ENCODE results near the gene NAALADL1. TPM values are rescaled to one million over a fixed set of nuclear protein-coding genes. Genes with fewer than 3 reads are reported as not detected.

Gene NAALADL1, protein sequence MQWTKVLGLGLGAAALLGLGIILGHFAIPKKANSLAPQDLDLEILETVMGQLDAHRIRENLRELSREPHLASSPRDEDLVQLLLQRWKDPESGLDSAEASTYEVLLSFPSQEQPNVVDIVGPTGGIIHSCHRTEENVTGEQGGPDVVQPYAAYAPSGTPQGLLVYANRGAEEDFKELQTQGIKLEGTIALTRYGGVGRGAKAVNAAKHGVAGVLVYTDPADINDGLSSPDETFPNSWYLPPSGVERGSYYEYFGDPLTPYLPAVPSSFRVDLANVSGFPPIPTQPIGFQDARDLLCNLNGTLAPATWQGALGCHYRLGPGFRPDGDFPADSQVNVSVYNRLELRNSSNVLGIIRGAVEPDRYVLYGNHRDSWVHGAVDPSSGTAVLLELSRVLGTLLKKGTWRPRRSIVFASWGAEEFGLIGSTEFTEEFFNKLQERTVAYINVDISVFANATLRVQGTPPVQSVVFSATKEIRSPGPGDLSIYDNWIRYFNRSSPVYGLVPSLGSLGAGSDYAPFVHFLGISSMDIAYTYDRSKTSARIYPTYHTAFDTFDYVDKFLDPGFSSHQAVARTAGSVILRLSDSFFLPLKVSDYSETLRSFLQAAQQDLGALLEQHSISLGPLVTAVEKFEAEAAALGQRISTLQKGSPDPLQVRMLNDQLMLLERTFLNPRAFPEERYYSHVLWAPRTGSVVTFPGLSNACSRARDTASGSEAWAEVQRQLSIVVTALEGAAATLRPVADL
- total RNA-seq (10 to 100 TPM; 14.1 to 29.4 TPM), polyA plus RNA-seq (10 to 100 TPM; 25.8 to 45.9 TPM)
- long read RNA-seq, donor 1, transcript NAALADL1-206 (5 exons, 800 nt) = major isoform, 13 of 44 reads
- long read RNA-seq, donor 1, partial matches to known transcripts = 10 of 44 reads
- long read RNA-seq, donor 1, other reads (novel, unspliced or antisense) = 16 of 44 reads
- long read RNA-seq, donor 2, partial matches to known transcripts = 3 of 8 reads
- long read RNA-seq, donor 2, other reads (novel, unspliced or antisense) = 1 of 8 reads

DNA sequence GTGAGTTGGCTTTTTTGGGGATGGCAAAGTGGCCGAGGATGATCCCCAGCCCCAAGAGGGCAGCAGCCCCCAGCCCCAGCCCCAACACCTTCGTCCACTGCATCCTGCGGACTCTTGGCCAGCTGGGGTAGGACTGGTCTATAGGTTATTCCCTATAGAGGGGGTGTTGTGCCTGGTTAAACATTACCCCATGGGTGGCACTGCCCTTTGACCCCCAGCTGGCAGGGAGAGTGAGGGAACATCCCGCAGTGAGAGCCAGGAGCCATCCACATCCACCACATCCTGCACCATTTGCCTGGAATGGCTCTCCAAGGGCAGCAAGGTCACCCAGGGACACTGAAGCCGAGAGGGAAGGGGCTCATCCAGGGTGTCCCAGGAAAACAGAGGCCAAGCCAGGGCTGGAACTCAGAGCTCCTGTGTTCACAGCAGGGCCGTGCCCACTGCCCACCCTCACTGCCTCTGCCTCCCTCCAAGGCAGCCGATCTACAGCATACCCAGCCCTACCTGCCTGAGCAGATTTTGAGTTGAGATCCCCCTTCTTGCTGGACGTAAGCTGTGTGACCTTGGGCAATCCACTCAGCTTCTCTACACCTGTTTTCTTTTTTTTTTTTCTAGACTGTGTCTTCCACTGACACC is at the start of gene NAALADL1:
NAALADL1 (minus strand) TSS at position 135 of the 636 bp plus-strand sequence; CDS start at position 103, 32 bp downstream.
- no peaks in the 10 kb centered on the region for H3K9me3 ChIP-seq (ENCODE audit: control insufficient read depth, low read length)
- no peaks in the 10 kb centered on the region for H3K27me3 ChIP-seq (ENCODE audit: control insufficient read depth in 1 of 2, insufficient read depth in 2 of 2, low read length in 1 of 2)
- ATAC-seq (ENCODE audit: low FRiP score) = no peak
- H3K27ac ChIP-seq (ENCODE audit: low read depth in 1 of 2, low read length in 2 of 2) = no peak within 1 kb of the TSS
- 80 to 81% methylated on average over 8 of the region's 8 CpGs for WGBS, 2 donors
- H3K36me3 ChIP-seq (ENCODE audit: control insufficient read depth in 1 of 2, insufficient read depth in 2 of 2, low read length in 1 of 2) = no peaks in the 10 kb centered on the region
- no peak within 1 kb of the TSS for H3K4me3 ChIP-seq (ENCODE audit: low read length in 2 of 2)
- intact Hi-C loops (cut with DNase I) = no loop called here
- no peak for DNase-seq
- no peaks in the 10 kb centered on the region for H3K4me1 ChIP-seq (ENCODE audit: control insufficient read depth in 1 of 2, insufficient read depth in 2 of 2, low read length in 2 of 2)

DNA sequence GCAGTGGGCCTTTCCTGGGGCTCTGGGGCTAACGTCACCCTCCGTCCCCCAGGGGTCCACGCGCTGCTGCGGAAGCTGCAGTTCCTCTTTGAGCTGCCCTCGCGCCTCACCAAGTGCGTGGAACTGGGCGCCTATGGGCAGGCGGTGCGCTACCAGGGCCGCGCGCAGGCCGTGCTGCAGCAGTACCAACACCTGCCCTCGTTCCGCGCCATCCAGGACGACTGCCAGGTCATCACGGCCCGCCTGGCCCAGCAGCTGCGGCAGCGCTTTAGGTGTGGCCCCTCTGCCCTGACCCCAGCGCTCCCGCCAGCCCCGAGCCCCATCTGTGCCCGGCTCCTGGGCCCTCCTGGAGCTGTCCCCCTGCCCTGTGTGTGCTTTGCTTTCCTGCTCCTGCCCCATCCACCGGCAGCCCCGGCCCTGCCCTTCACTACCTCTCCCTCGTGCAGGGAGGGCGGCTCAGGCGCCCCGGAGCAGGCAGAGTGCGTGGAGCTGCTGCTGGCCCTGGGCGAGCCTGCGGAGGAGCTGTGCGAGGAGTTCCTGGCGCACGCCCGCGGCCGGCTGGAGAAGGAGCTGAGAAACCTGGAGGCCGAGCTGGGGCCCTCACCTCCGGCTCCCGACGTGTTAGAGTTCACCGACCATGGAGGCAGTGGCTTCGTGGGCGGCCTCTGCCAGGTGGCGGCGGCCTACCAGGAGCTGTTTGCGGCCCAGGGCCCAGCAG is 49.6 kb upstream of the NAALADL1 start:
- Histone ChIP-seq H3K27me3 (ENCODE audit: control insufficient read depth in 1 of 2, insufficient read depth in 2 of 2, low read length in 1 of 2) (no peaks in the 10 kb centered on the region), H3K4me3 (ENCODE audit: low read length in 2 of 2) (no peak overlapping the region), H3K4me1 (ENCODE audit: control insufficient read depth in 1 of 2, insufficient read depth in 2 of 2, low read length in 2 of 2) (no peaks in the 10 kb centered on the region), H3K27ac (ENCODE audit: low read depth in 1 of 2, low read length in 2 of 2) (no peak overlapping the region), H3K36me3 (ENCODE audit: control insufficient read depth in 1 of 2, insufficient read depth in 2 of 2, low read length in 1 of 2) (peaks cover 0 to 4% of the 10 kb centered on the region in 2 donors), H3K9me3 (ENCODE audit: control insufficient read depth, low read length) (no peaks in the 10 kb centered on the region)
- WGBS, 2 donors = 92 to 94% methylated on average over 50 to 52 of the region's 52 CpGs
- intact Hi-C loops (cut with DNase I) = no loop called here
- ATAC-seq (ENCODE audit: low FRiP score) = no peak
- no peak for DNase-seq

DNA sequence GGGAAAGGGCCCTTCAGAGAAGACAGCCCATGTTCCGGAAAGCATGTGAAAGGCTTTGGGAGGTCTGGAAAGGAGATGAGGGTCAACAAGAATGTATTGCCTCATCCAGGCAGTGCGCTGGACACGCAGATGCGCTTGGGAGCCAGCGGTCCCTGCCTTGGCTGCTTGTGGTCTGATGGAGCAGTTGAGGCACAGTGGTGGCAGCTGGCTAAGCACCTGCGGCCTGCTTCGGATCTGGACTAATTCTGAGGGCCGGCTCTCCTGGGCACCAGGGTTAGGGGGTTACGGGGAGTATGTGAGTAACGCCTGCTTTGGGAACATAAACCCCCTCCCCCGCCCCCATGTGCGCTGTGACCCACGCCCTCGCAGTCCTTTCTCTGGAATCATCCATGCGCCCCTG is 48.7 kb upstream of the NAALADL1 start:
- Histone ChIP-seq H3K27ac (ENCODE audit: low read depth in 1 of 2, low read length in 2 of 2) (no peak overlapping the region), H3K27me3 (ENCODE audit: control insufficient read depth in 1 of 2, insufficient read depth in 2 of 2, low read length in 1 of 2) (no peaks in the 10 kb centered on the region), H3K9me3 (ENCODE audit: control insufficient read depth, low read length) (no peaks in the 10 kb centered on the region), H3K4me1 (ENCODE audit: control insufficient read depth in 1 of 2, insufficient read depth in 2 of 2, low read length in 2 of 2) (no peaks in the 10 kb centered on the region), H3K4me3 (ENCODE audit: low read length in 2 of 2) (no peak overlapping the region), H3K36me3 (ENCODE audit: control insufficient read depth in 1 of 2, insufficient read depth in 2 of 2, low read length in 1 of 2) (peaks cover 0 to 4% of the 10 kb centered on the region in 2 donors)
- ATAC-seq (ENCODE audit: low FRiP score) = no peak
- 93 to 96% methylated on average over 14 to 15 of the region's 15 CpGs for WGBS, 2 donors
- intact Hi-C loops (cut with DNase I) = no loop called here
- DNase-seq = no peak

DNA sequence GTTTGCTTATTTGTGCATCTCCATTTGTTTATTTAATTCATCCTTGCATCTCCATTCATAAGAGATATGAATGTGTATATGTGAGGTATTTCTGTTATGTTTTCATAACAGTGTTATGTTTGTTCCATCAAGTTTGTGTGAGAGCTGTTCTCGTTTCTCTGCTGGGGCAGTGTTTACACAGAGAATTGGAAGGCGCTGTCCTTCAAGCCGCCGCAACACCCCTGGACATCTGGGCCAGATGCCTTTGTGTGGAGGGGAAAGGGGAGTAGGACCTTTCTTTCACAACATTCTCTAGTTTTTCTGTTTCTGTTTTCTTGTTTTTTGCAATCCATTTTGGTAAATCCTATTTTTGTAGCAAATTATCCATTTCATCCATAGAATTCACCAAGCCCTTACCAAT is 46.3 kb upstream of the NAALADL1 start:
- no peak for ATAC-seq (ENCODE audit: low FRiP score)
- no peak for DNase-seq
- H3K9me3 ChIP-seq (ENCODE audit: control insufficient read depth, low read length) = no peaks in the 10 kb centered on the region
- 78 to 79% methylated on average over 4 of the region's 4 CpGs for WGBS, 2 donors
- H3K36me3 ChIP-seq (ENCODE audit: control insufficient read depth in 1 of 2, insufficient read depth in 2 of 2, low read length in 1 of 2) = peaks cover 0 to 4% of the 10 kb centered on the region in 2 donors
- no peak overlapping the region for H3K27ac ChIP-seq (ENCODE audit: low read depth in 1 of 2, low read length in 2 of 2)
- no peaks in the 10 kb centered on the region for H3K4me1 ChIP-seq (ENCODE audit: control insufficient read depth in 1 of 2, insufficient read depth in 2 of 2, low read length in 2 of 2)
- no peak overlapping the region for H3K4me3 ChIP-seq (ENCODE audit: low read length in 2 of 2)
- intact Hi-C loops (cut with DNase I) = no loop called here
- H3K27me3 ChIP-seq (ENCODE audit: control insufficient read depth in 1 of 2, insufficient read depth in 2 of 2, low read length in 1 of 2) = no peaks in the 10 kb centered on the region

DNA sequence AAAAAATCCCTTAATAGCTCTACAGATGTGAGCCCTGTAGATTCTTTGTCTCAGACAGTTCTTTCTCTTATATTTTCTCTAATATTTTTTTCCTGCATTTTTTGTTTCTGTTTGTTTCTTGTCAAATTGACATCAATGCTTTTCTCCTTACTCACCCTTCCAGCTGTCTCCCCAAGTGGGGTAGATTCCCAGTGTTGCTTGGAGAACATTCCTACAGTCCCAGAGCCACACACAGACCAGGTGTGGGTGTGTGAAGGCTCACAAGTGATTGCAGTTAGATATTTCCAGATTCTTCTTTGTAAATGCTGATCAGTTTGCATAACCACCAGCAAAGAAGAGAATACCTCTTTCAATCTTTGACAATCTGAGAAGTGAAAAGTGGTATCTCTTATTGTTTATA is 45.1 kb upstream of the NAALADL1 start:
- intact Hi-C loops (cut with DNase I) = no loop called here
- Histone ChIP-seq H3K4me3 (ENCODE audit: low read length in 2 of 2) (no peak overlapping the region), H3K27me3 (ENCODE audit: control insufficient read depth in 1 of 2, insufficient read depth in 2 of 2, low read length in 1 of 2) (no peaks in the 10 kb centered on the region), H3K27ac (ENCODE audit: low read depth in 1 of 2, low read length in 2 of 2) (no peak overlapping the region), H3K9me3 (ENCODE audit: control insufficient read depth, low read length) (no peaks in the 10 kb centered on the region), H3K36me3 (ENCODE audit: control insufficient read depth in 1 of 2, insufficient read depth in 2 of 2, low read length in 1 of 2) (peaks cover 0 to 4% of the 10 kb centered on the region in 2 donors), H3K4me1 (ENCODE audit: control insufficient read depth in 1 of 2, insufficient read depth in 2 of 2, low read length in 2 of 2) (no peaks in the 10 kb centered on the region)
- ATAC-seq (ENCODE audit: low FRiP score) (no peak), DNase-seq (no peak)

DNA sequence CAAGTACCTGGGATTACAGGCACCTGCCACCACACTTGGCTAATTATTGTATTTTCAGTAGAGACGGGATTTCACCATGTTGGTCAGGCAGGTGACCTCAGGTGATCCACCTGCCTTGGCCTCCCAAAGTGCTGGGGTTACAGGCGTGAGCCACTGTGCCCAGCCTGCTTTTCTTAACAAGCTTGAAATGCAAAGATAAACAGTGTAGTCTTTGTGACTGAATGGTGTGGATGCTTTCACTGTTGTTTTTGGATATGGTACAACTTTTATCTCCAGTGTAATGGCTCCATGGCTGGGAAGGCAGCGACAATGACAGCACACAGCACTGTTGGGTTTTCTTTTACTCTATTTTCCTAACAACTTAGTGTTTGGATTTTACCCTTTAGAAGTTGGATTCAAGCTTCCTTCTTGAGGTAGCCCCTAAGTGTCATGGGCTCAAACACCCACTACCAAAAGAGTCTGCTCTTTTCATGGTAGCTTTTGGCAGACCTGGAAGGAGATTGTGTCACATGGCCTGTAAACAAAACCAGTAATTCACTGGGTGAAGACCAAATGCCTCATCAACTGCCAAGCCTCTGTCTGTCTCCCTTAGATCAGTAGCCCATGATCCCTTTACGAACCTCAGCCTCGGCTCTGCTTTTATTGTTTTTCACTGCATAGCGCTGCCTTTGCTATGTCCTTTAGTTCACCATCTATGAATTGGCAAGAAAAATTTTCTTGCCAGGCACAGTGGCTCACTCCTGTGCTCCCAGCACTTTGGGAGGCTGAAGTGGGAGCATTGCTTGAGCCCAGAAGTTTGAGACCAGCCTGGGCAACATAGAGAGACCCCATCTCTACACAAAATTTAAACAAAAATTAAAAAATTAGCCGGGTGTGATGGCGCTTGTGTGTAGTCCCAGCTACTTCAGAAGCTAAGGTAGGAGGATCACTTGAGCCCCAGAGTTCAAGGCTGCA is 44.1 kb upstream of the NAALADL1 start:
- Histone ChIP-seq H3K36me3 (ENCODE audit: control insufficient read depth in 1 of 2, insufficient read depth in 2 of 2, low read length in 1 of 2) (no peaks in the 10 kb centered on the region), H3K27ac (ENCODE audit: low read depth in 1 of 2, low read length in 2 of 2) (peak overlapping the region in 1 of 2 donors; percentile 53), H3K4me3 (ENCODE audit: low read length in 2 of 2) (no peak overlapping the region), H3K27me3 (ENCODE audit: control insufficient read depth in 1 of 2, insufficient read depth in 2 of 2, low read length in 1 of 2) (no peaks in the 10 kb centered on the region), H3K4me1 (ENCODE audit: control insufficient read depth in 1 of 2, insufficient read depth in 2 of 2, low read length in 2 of 2) (no peaks in the 10 kb centered on the region), H3K9me3 (ENCODE audit: control insufficient read depth, low read length) (no peaks in the 10 kb centered on the region)
- intact Hi-C loops (cut with DNase I) = no loop called here
- WGBS, 2 donors = 36 to 41% methylated on average over 8 of the region's 8 CpGs
- ATAC-seq (ENCODE audit: low FRiP score) (peak; percentile 62), DNase-seq (no peak)

DNA sequence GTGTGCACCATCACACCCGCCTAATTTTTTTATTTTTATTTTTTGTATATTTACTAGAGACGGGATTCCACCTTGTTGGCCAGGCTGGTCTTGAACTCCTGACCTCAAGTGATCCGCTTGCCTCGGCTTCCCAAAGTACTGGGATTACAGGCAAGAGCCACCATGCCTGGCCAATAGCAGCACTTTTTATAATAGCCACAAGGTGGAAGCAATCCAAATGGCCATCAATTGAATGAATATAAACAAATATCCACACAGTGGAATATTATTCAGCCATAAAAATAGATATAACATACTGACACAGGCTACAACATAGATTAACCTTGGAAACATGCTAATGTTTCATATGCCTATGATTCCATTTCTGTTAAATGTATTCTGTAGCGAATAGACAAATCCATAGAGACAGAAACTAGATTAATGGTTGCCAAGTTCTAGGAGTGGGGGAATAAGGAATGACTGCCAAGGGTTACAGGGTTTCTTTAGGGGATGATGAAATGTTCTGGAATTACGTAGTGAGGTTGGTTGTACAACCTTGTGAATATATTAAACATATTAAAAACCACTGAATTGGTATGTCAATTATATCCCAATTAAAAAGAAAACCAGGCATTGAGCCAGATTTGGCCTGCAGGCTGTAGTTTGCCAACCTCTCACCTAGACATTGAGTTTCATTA is 42.5 kb upstream of the NAALADL1 start:
- Histone ChIP-seq H3K9me3 (ENCODE audit: control insufficient read depth, low read length) (no peaks in the 10 kb centered on the region), H3K4me1 (ENCODE audit: control insufficient read depth in 1 of 2, insufficient read depth in 2 of 2, low read length in 2 of 2) (no peaks in the 10 kb centered on the region), H3K27me3 (ENCODE audit: control insufficient read depth in 1 of 2, insufficient read depth in 2 of 2, low read length in 1 of 2) (no peaks in the 10 kb centered on the region), H3K36me3 (ENCODE audit: control insufficient read depth in 1 of 2, insufficient read depth in 2 of 2, low read length in 1 of 2) (no peaks in the 10 kb centered on the region), H3K27ac (ENCODE audit: low read depth in 1 of 2, low read length in 2 of 2) (no peak overlapping the region), H3K4me3 (ENCODE audit: low read length in 2 of 2) (no peak overlapping the region)
- intact Hi-C loops (cut with DNase I) = no loop called here
- no peak for ATAC-seq (ENCODE audit: low FRiP score)
- WGBS, 2 donors = 80 to 82% methylated on average over 6 of the region's 6 CpGs
- no peak for DNase-seq
